GM12891 (cell line): ENCODE data around the gene FLT3.
"Not testable (repeated sequence)": the region's sequence is repeated elsewhere in the genome, so short reads cannot be mapped to it uniquely, and the experiment has no call there.

ENCODE experiments used
- DNase-seq: peaks from one replicate; pipeline ENCODE4 v3.0.0; 2011; ENCODE audit warnings: low spot score; ENCODE audit not compliant: insufficient read length
- FAIRE-seq: peaks from 2 replicates; lab custom pipeline; 2011; peaks lifted over from hg19 to GRCh38; lab: Jason Lieb, UNC
- PAX5 ChIP-seq: IDR thresholded peaks from 2 replicates; pipeline ENCODE4 v1.6.1; 2011; ENCODE audit warnings: low read length, moderate library complexity, mild to moderate bottlenecking; ENCODE audit not compliant: insufficient read depth, severe bottlenecking
- POLR2A ChIP-seq: IDR thresholded peaks from 2 replicates; pipeline ENCODE4 v1.6.1; 2011; ENCODE audit warnings: low read depth, low read length, control low read depth
- POLR2AphosphoS5 ChIP-seq: IDR thresholded peaks from 2 replicates; pipeline ENCODE4 v1.6.1; 2011; ENCODE audit warnings: low read depth, low read length, control low read depth
- POU2F2 ChIP-seq: IDR thresholded peaks from 2 replicates; pipeline ENCODE4 v1.6.1; 2011; ENCODE audit warnings: low read depth, mild to moderate bottlenecking, control low read depth, low read length, moderate library complexity
- SPI1 ChIP-seq: IDR thresholded peaks from 2 replicates; pipeline ENCODE4 v1.6.1; 2011; ENCODE audit warnings: low read depth, low read length, control low read depth
- TAF1 ChIP-seq: IDR thresholded peaks from 2 replicates; pipeline ENCODE4 v1.6.1; 2011; ENCODE audit warnings: low read depth, low read length, control low read depth

The FLT3 gene

DNA sequence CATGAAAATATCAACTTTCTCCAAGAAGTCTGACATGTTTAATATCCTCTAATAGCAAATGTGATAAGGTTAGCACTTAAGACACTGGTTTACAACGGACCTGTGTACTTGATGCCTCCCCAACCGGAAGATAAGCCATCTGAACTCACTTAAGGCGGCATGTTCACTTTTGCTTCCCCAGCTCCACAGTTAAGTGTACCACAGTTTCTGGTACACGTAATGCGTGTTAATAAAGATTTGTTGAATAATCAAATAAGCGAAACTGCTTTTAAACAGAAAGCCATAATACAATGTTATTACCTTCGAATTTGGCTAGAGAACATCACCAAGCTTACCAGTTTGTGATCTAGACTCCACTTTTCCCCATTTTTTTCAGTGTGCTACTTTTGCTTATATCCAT is 36.5 kb upstream of the FLT3 start:
- FAIRE-seq (peak; percentile 89), DNase-seq (no peak)
- TF ChIP-seq POLR2A (peak; percentile 56), PAX5 (no peak)

DNA sequence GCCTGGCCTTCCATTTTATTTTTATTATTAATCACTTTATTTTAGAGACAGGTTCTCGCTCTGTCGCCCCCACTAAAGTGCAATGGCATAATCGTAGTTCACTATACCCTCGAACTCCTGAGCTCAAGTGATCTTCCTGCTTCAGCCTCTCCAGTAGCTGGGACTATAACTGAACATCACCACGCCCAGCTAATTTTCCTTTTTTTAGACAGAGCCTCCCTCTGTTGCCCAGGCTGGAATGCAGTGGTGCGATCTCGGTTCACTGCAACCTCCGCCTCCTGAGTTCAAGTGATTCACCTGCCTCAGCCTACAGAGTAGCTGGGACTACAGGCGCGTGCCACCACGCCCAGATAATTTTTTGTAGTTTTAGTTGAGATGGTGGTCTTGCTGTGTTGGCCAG is 31.3 kb upstream of the FLT3 start:
- TF ChIP-seq PAX5 (no peak), SPI1 (no peak), POLR2A (no peak), POLR2AphosphoS5 (no peak), TAF1 (no peak), POU2F2 (no peak)
- FAIRE-seq = no peak
- no peak for DNase-seq

GRCh38 chr13:28129911-28130693 is 29.7 kb upstream of the FLT3 start:
- peak; percentile 65 for FAIRE-seq
- TF ChIP-seq POLR2AphosphoS5 (no peak), TAF1 (no peak), SPI1 (no peak), POLR2A (no peak), POU2F2 (no peak), PAX5 (no peak)
- DNase-seq = no peak

DNA sequence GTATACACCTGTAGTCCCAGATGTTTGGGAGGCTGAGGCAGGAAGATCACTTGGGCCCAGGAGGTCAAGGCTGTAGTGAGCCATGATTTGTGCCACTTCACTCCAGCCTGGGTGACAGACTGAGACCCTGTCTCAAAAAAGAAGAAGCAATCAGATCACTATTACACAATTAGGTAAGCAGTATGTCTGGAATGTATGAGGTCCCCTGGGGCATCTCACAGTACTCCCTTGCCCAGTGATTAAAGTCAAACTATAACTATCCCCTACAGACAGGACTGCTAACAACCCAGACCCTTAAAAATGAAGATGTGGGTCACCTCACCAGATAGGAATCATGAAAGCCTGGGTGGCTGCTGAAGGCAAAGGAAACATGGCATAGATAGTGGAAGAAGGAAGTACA is 28.6 kb upstream of the FLT3 start:
- TF ChIP-seq PAX5 = no peak
- DNase-seq (no peak), FAIRE-seq (no peak)

DNA sequence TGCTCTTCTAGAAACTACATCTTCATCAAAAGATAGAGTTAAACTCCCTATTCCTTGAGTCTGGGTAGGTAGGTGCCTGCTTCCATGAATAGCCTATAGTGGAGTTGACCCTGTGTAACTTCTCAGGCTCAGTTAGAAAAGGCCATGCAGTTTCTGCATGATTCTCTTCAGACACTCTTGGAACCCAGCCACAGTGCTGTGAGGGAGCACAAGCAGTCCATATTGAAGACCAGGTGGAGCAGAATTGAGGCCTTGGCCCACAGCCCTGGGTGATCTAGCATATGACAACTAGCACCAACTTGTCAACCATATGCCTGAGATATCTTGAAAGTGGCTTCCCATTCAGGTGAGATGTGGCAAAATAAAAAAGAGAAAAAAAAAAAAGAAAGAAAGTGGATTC is 27.7 kb upstream of the FLT3 start:
- DNase-seq = no peak
- FAIRE-seq = peak; percentile 13
- no peak for TF ChIP-seq SPI1

- FAIRE-seq (no peak), DNase-seq (no peak)
- TF ChIP-seq SPI1 (no peak), PAX5 (no peak), TAF1 (no peak), POLR2AphosphoS5 (no peak), POLR2A (no peak), POU2F2 (no peak)
Observed at GRCh38 chr13:28121224-28121623, 20.8 kb upstream of the FLT3 start.

DNA sequence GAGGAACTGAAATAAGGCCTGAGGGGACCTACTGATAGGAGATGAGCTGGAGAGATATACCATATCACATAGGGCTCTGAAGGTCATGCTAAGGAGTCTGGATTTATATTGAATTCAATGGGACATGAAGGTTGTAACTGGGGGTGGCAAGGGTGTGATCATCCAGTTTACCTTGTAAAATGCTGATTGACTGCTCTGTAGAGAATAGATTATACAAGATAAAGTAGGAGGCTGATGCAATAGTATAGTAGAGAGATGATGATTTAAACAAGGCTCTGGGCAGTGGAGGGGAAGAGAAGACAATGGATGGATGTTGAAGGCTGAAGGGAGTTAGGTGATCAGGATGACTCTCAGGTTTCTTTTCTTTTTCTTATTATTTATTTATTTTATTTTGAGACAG is 19.9 kb upstream of the FLT3 start:
- DNase-seq (no peak), FAIRE-seq (no peak)
- TF ChIP-seq POLR2AphosphoS5 (no peak), TAF1 (no peak), SPI1 (no peak), POU2F2 (no peak), POLR2A (no peak), PAX5 (no peak)

DNA sequence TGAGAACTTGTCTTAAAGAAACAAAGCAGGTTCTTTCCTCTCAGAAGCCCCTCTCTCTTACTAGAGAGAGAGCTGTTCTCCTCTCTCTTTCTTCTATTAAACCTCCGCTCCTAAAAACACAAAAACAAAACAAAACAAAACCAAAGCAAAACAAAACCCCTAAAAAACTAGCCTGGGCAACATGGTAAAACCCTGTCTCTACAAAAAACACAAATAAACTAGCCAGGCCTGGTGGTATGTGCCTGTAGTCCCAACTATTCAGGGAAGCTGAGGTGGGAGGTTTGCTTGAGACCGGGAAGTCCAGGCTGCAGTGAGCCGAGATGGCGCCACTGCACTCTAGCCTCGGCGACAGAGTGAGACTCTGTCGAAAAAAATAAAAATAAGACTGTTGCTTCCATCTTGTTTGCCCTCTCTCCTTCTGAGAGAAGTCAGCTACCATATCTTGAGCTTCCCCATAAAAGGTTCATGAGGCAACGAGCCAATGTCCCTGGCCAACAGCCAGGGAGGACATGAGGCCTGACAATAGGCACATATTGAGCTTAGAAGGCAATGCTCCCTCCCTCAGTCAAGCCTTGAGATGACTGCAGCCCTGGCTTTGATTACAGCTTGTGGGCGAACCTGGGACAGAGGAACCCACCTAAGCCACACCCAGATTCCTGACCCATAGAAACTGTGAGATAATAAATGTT is 17.5 kb upstream of the FLT3 start:
- DNase-seq = no peak
- TF ChIP-seq POLR2AphosphoS5 (no peak), SPI1 (no peak), POU2F2 (no peak), PAX5 (no peak), POLR2A (no peak), TAF1 (no peak)
- FAIRE-seq = no peak

DNA sequence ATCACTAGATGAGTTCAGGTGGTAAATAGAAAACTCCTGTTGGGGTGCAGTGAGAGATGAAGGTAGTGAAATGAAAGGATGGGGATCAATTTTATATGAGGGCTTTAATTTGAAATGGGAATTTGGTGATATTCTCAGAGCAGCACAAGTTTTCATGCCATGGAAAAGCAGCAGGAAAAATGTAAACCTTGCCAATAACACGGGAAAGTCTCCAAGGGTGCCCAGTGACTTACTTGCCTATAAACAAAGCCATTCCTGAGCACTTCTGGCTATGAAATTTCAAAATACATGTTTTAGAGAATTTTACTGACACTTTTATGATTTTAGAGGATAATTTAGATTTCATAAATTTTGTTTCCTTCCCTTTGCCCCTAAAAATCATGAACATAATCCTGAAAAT is 16.4 kb upstream of the FLT3 start:
- no peak for DNase-seq
- FAIRE-seq = no peak
- no peak for TF ChIP-seq POU2F2
- no peak for TF ChIP-seq POLR2AphosphoS5
- no peak for TF ChIP-seq TAF1
- TF ChIP-seq PAX5 = no peak
- TF ChIP-seq POLR2A = no peak
- no peak for TF ChIP-seq SPI1

GRCh38 chr13:28110414-28110813 is 10.0 kb upstream of the FLT3 start:
- FAIRE-seq = no peak
- no peak for DNase-seq
- TF ChIP-seq POU2F2 (no peak), SPI1 (no peak), PAX5 (no peak), TAF1 (no peak), POLR2AphosphoS5 (no peak), POLR2A (no peak)

DNA sequence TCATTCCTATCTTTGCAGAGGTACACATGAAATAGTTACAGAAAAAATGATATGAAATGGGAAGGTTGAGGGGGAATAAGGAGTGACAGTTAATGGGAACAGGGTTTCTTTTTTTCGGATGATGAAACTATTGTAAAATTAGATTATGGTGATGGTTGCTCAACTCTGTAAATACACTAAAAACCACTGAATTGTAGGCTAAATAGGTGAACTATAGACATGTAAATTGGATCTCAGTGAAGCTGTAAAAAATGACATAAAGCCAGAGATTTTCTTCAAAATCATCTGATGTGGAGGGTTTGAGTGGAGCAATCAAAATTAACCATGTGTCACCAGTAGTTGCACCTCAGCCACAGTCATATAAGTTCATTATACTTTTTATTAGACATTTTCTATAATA is 6.6 kb upstream of the FLT3 start:
- DNase-seq (no peak), FAIRE-seq (no peak)
- no peak for TF ChIP-seq POU2F2
- no peak for TF ChIP-seq PAX5
- no peak for TF ChIP-seq SPI1
- TF ChIP-seq TAF1 = no peak
- no peak for TF ChIP-seq POLR2A
- TF ChIP-seq POLR2AphosphoS5 = no peak

DNA sequence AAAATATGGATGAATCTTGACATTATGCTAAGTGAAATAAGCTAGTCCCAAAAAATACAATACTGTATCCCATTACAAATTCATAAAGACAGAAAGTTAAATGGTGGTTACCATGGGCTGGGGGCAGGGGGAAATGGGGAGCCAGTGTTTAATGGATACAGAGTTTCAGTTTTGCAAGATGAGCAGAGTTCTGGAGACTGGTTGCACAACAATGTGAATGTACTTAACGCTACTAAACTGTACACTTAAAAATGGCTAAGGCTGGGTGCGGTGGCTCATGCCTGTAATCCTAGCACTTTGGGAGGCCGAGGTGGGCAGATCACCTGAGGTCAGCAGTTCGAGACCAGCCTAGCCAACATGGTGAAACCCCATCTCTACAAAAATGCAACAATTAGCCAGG is 1.5 kb upstream of the FLT3 start:
- DNase-seq, FAIRE-seq: not testable (repeated sequence)
